Heart right ventricle (tissue), 16 donors: ENCODE results near the gene P3H3. TPM values are rescaled to one million over a fixed set of nuclear protein-coding genes. Genes with fewer than 3 reads are reported as not detected.

Experiments
- ATAC-seq, 8 donors: fragments of 200-7000 bp; cut with Tn5 transposase; one replicate each; pipeline ENCODE4 v1.9.1; 2020; ENCODE audit warnings: mild to moderate bottlenecking in 8 of 8, moderate library complexity in 8 of 8, moderate number of reproducible peaks in 1 of 8
- DNase-seq, 2 donors: peaks; one replicate each; pipeline ENCODE4 v3.0.0-alpha.2; 2020
- H3K27ac ChIP-seq, 10 donors: fragments of 200-600 bp; sonication (generic) in 2 of 10; one replicate each; pipeline versions ENCODE4 v1.5.0 to v1.8.0; 2020 to 2022; ENCODE audit warnings: mild to moderate bottlenecking in 3 of 10
- H3K27me3 ChIP-seq, 7 donors: fragments of 200-600 bp; one replicate each; pipeline ENCODE4 v1.8.0; 2021 to 2022; ENCODE audit warnings: mild to moderate bottlenecking in 2 of 7
- H3K36me3 ChIP-seq, 9 donors: fragments of 200-600 bp; sonication (generic) in 1 of 9; one replicate each; pipeline versions ENCODE4 v1.5.0 to v1.8.0; 2020 to 2022; ENCODE audit warnings: mild to moderate bottlenecking in 2 of 9
- H3K4me1 ChIP-seq, 9 donors: fragments of 200-600 bp; sonication (generic) in 1 of 9; one replicate each; pipeline versions ENCODE4 v1.5.0 to v1.8.0; 2020 to 2022; ENCODE audit warnings: mild to moderate bottlenecking in 4 of 9
- H3K4me3 ChIP-seq, 10 donors: fragments of 200-600 bp; sonication (generic) in 2 of 10; one replicate each; pipeline versions ENCODE4 v1.5.0 to v1.8.0; 2020 to 2022; ENCODE audit warnings: mild to moderate bottlenecking in 7 of 10, moderate library complexity in 2 of 10
- H3K9me3 ChIP-seq, 11 donors: fragments of 200-600 bp in 10 of 11; sonication (generic) in 2 of 11; one replicate each; pipeline versions ENCODE4 v1.5.0 to v1.8.0; 2013 to 2022; ENCODE audit warnings: mild to moderate bottlenecking in 2 of 11, control low read depth in 1 of 11, moderate library complexity in 1 of 11
- CTCF ChIP-seq, 9 donors: fragments of 200-600 bp; sonication (generic) in 2 of 9; IDR thresholded peaks; one replicate each; pipeline versions ENCODE4 v1.5.0 to v1.8.0; 2021 to 2022; ENCODE audit warnings: antibody characterized with exemption in 9 of 9, mild to moderate bottlenecking in 5 of 9, moderate library complexity in 1 of 9
- WGBS, 2 donors: extraction: QIAGEN DNeasy Blood & Tissue Kit; methylation state at CpG; one replicate each; pipeline ENCODE4 v1.1.7; 2013; ENCODE audit warnings: inconsistent platforms in 1 of 2; 5-methylcytosine and 5-hydroxymethylcytosine counted together
- intact Hi-C, 10 donors: fragments of 100-400 bp; cut with DNase I; formaldehyde crosslinking; loops; one replicate each; pipeline versions ENCODE4 v1.11.1 to v1.14.2; 2022
- polyA plus RNA-seq, 2 donors: library from polyadenylated mRNA; stranded (reverse); fragments of 200-250 nt; gene quantifications; one replicate each; pipeline ENCODE4 v1.2.3, GENCODE V29; 2013
- total RNA-seq, 10 donors: library from RNA; stranded (reverse); fragmentation: NEBNext Ultra II Directional in 3 of 10; extraction: Animal tissue kit (Norgen Biotek cat#: 25700) in 3 of 10; gene quantifications; one replicate each; pipeline versions ENCODE4 v1.2.1 to v1.2.4, GENCODE V29; 2021 to 2023
- donor health status: Arrhythmogenic right ventricular cardiomyopathy.
- donor health status: ischemic (EF 13 %, LVEDD 7.1; RV severe dilation, severe dysfunction).
- donor health status: healthy with polysubstance abuse.
- donor health status: DM: no; HTN: yes; CAD: no.
- donor health status: DM: no; HTN: no; CAD: no.
- donor health status: ischemic (EF 25% LVEDD 6.9; RV normal size, moderate dysfunction).
- donor health status: ischemic (EF 25% LVEDD 5.7; RV mildly dilated, moderate dysfunction).
- donor health status: healthy.
- donor health status: DM: yes; HTN: yes; CAD: no.
- donor health status: Ischemic cardiomyopathy.
- donor health status: ischemic (EF 35%, LVEDD 5.7; RV mildly dilated, moderate dysfunction).
- donor health status: nonischemic (EF 11% LVEDD 7.7; RV severe dilation, severe dysfunction).
- donor health status: DM: yes; HTN: yes; CAD: no.
- donor health status: PGD.
- donor health status: ischemic (EF 29% LVEDD 5.4; RV normal size, mild dysfunction).
- donor health status: nonischemic (EF 23%, LVEDD 6.1; RV moderate dilation, normal function).

P3H3 gene
- total and polyA plus RNA-seq, 12 donors: 6.4 to 37.8 (median 16.0) TPM

GRCh38 chr12:6799147-6799546 is 29.1 kb upstream of the P3H3 start:
- Histone ChIP-seq H3K27me3 (peaks cover 0 to 4% (median 0%) of the 10 kb centered on the region in 7 donors), H3K4me3 (no peak overlapping the region), H3K36me3 (peaks cover 0 to 61% (median 0%) of the 10 kb centered on the region in 9 donors), H3K27ac (no peak overlapping the region), H3K4me1 (no peaks in the 10 kb centered on the region), H3K9me3 (no peaks in the 10 kb centered on the region)
- WGBS, 2 donors: 86 to 88% methylated on average over 5 of the region's 5 CpGs
- DNase-seq (no peak), ATAC-seq (no peak)
- TF ChIP-seq CTCF (IDR thresholded peaks at IDR 0.05): no peak
- intact Hi-C loops: no loop called here

- Histone ChIP-seq H3K27ac (no peak overlapping the region), H3K9me3 (no peaks in the 10 kb centered on the region), H3K27me3 (no peaks in the 10 kb centered on the region), H3K4me1 (peaks cover 0 to 4% (median 0%) of the 10 kb centered on the region in 9 donors), H3K36me3 (peaks cover 0 to 12% (median 0%) of the 10 kb centered on the region in 9 donors), H3K4me3 (no peak overlapping the region)
- 87 to 89% methylated on average over 1 of the region's 1 CpG for WGBS, 2 donors
- intact Hi-C loops: no loop called here
- DNase-seq (no peak), ATAC-seq (no peak)
- TF ChIP-seq CTCF (IDR thresholded peaks at IDR 0.05): no peak
These were observed 21.0 kb upstream of the P3H3 start for GRCh38 chr12:6807170-6807569.

- peaks cover 0 to 7% (median 0%) of the 10 kb centered on the region in 9 donors for H3K4me1 ChIP-seq
- DNase-seq (no peak), ATAC-seq (no peak)
- TF ChIP-seq CTCF (IDR thresholded peaks at IDR 0.05): no peak
- WGBS, 2 donors: 82% methylated on average over 10 of the region's 10 CpGs
- peaks cover 0 to 2% (median 0%) of the 10 kb centered on the region in 7 donors for H3K27me3 ChIP-seq
- intact Hi-C loops: no loop called here
- H3K36me3 ChIP-seq: peaks cover 0 to 3% (median 0%) of the 10 kb centered on the region in 9 donors
- no peaks in the 10 kb centered on the region for H3K9me3 ChIP-seq
- no peak overlapping the region for H3K27ac ChIP-seq
- no peak overlapping the region for H3K4me3 ChIP-seq
These were observed 19.2 kb upstream of the P3H3 start for GRCh38 chr12:6809056-6809455.

DNA sequence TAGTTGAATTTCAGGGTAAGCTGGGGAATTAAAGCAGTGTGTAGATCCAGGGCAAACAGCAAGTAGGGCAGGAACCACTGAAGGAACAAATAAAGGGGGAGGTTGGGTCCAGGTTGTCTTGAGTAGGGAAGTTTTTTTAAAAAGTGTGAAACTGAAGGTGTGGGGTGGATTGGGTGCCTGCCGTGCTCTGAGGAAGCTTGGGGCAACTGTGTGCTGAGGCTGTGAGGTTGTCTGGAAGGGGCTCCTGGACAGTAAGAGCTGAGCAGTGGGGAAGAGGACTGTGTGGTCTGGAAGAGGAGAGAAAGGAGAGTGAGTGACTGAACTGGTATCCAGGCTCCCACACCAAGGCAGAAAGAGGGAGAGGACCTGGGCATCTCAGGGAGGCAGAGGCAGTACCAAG is 17.4 kb upstream of the P3H3 start:
- TF ChIP-seq CTCF (IDR thresholded peaks at IDR 0.05): no peak
- WGBS, 2 donors: 77 to 93% methylated on average over 1 of the region's 1 CpG

More for the DNA sequence above, 17.4 kb upstream of the P3H3 start:
- no peak overlapping the region for H3K4me3 ChIP-seq
- H3K36me3 ChIP-seq: peaks cover 0 to 3% (median 0%) of the 10 kb centered on the region in 9 donors
- DNase-seq: no peak
- H3K27me3 ChIP-seq: peaks cover 0 to 13% (median 0%) of the 10 kb centered on the region in 7 donors
- H3K9me3 ChIP-seq: no peaks in the 10 kb centered on the region
- peaks cover 0 to 7% (median 0%) of the 10 kb centered on the region in 9 donors for H3K4me1 ChIP-seq
- no peak overlapping the region for H3K27ac ChIP-seq
- no peak for ATAC-seq
- intact Hi-C loops: no loop called here
